Peyer's patch (tissue), 4 donors: Measurements from ENCODE around the gene PTPN4.

Experiments used
- POLR2A ChIP-seq, 2 donors: fragments of 450-650 bp; IDR thresholded peaks; one replicate each; pipeline ENCODE4 v1.5.1; 2017; ENCODE audit warnings: antibody characterized with exemption in 2 of 2, mild to moderate bottlenecking in 2 of 2, moderate library complexity in 2 of 2
- TF ChIP-seq, protein P1 (sequence below), 6 experiments: fragments of 450-650 bp in 4 of 6; fragments of 200-600 bp in 2 of 6; sonication (generic) in 1 of 6; IDR thresholded peaks; one replicate each; pipeline ENCODE4 v1.5.1; 2017 to 2019; ENCODE audit warnings: antibody characterized with exemption in 6 of 6, mild to moderate bottlenecking in 3 of 6, moderate library complexity in 1 of 6

DNA sequence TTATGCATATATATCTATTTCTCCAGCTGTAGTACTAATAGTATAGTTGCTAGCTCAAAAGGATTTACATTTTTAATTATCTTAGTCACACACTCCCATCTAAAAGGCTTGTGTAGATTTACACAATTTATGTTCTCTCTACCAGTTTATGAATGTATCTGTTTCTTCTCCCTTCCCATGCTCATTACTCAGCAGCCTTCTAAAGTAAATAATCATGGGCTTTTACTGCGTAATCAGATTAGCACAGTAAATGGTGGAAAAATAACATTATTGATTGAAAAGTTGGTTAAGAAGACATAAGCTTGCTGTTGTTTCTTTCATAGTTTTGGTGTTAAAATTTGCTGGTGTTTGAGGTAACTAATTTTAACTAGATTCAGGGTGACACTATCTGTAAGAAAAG lies 81.8 kb downstream of the PTPN4 start:
- TF ChIP-seq, protein P1, sequence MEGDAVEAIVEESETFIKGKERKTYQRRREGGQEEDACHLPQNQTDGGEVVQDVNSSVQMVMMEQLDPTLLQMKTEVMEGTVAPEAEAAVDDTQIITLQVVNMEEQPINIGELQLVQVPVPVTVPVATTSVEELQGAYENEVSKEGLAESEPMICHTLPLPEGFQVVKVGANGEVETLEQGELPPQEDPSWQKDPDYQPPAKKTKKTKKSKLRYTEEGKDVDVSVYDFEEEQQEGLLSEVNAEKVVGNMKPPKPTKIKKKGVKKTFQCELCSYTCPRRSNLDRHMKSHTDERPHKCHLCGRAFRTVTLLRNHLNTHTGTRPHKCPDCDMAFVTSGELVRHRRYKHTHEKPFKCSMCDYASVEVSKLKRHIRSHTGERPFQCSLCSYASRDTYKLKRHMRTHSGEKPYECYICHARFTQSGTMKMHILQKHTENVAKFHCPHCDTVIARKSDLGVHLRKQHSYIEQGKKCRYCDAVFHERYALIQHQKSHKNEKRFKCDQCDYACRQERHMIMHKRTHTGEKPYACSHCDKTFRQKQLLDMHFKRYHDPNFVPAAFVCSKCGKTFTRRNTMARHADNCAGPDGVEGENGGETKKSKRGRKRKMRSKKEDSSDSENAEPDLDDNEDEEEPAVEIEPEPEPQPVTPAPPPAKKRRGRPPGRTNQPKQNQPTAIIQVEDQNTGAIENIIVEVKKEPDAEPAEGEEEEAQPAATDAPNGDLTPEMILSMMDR (IDR thresholded peaks at IDR 0.05), result no peak
- TF ChIP-seq POLR2A (IDR thresholded peaks at IDR 0.05), result no peak
